Sciatic nerve (tissue), 2 donors: Measurements from ENCODE around the gene EXOC4. TPM values are rescaled to one million over a fixed set of nuclear protein-coding genes. Genes with fewer than 3 reads are reported as not detected.
"Not testable (repeated sequence)": the region's sequence is repeated elsewhere in the genome, so short reads cannot be mapped to it uniquely, and the experiment has no call there.

ENCODE experiments used
- ATAC-seq: fragments of 200-7000 bp; cut with Tn5 transposase; one replicate; pipeline ENCODE4 v1.9.1; 2020; ENCODE audit warnings: mild to moderate bottlenecking, moderate library complexity
- DNase-seq: peaks from one replicate; pipeline ENCODE4 v3.0.0-alpha.2; 2020; ENCODE audit warnings: low spot score
- intact Hi-C: fragments of 100-400 bp; cut with DNase I; formaldehyde crosslinking; loops from one replicate; pipeline ENCODE4 v1.14.2; 2022
- total RNA-seq: library from RNA; stranded (reverse); fragmentation: NEBNext Ultra II Directional; extraction: Animal tissue kit (Norgen Biotek cat#: 25700); gene quantifications from one replicate; pipeline ENCODE4 v1.2.1, GENCODE V29; 2021
- donor health status: DM: no; HTN: no; CAD: no.
- donor health status: DM: no; HTN: no; CAD: no.

EXOC4 gene
- total RNA-seq, 1 donor from 2014 or later, result 109 TPM

GRCh38 chr7:133619491-133619890 is 366.6 kb downstream of the EXOC4 start:
- DNase-seq, result no peak
- intact Hi-C loops, result no loop called here
- no peak for ATAC-seq

DNA sequence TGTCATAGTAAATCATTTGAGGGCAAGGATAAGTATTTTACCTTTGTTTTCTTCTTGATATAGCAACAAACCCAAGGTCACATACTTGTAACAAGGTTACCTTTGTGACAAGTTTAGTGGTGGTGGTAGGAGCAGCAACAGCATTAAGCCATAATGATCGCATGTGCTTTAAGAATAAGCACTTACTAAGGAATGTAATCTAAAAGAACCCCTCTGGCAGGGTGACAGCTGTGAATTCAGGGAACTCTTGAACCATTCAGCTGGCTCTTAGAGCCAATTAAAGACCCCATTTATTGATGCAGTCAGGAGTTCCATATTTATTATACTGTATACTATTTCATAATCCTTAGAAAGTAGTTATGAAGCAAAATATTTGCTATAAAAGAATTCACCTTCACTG is 370.8 kb downstream of the EXOC4 start:
- intact Hi-C loops, result no loop called here

DNA sequence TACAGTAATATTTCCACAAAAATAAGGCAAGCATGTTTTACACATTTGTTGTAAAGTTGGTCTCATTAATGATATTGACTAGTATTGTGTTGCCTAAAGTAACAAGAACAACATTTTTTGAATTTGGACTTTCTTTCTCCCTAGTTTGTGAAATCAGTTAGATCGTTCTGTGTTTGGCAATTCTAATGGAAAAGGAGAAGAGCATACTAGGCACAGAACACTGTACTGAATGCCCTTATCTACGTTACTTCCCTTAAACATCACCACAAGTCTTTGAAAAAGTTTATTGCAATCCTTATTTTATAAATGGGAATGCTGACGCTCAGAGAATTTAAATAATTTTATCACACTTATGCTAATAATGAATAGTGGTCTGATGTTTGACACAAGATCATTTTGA is 372.2 kb downstream of the EXOC4 start:
- DNase-seq, result no peak
- no peak for ATAC-seq
- intact Hi-C loops, result no loop called here

More for the DNA sequence above, 370.8 kb downstream of the EXOC4 start:
- DNase-seq (no peak), ATAC-seq (no peak)

DNA sequence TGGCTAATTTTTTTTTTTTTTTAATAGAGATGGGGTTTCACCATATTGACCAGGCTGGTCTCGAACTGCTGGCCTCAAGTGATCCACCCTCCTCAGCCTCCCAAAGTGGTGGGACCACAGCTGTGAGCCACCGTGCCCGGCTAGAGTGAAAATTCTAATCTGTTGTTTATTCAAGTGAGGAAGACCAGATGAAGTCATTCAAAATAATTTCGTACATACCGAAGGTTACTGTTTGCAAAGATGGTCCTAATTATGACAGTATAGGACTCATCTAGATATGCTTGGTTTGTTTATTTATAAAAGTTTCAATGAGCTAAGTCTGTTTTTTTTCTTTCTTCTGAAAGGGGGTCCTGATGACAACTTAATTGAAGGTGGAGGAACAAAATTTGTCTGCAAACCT is 376.8 kb downstream of the EXOC4 start:
- intact Hi-C loops, result no loop called here
- ATAC-seq, result no peak
- no peak for DNase-seq

DNA sequence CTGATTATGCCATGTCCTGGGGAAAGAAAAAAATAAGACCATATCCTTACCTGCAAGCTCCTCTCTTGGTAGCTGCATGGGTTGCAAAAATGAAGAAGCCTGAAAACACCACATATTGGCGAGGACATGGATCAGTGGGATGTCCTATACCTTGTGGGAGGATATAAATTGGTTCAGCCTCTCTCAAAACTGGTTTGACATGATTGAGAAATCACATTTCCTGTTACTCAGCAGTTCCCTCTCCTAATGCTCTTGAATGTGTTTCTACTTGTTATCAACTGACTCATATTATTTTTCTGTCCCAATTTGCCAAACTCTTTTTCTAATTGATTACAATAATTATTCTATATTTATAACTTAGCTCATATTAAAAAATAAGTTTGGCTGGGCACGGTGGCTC is 380.2 kb downstream of the EXOC4 start:
- DNase-seq (no peak), ATAC-seq (no peak)
- intact Hi-C loops, result no loop called here

DNA sequence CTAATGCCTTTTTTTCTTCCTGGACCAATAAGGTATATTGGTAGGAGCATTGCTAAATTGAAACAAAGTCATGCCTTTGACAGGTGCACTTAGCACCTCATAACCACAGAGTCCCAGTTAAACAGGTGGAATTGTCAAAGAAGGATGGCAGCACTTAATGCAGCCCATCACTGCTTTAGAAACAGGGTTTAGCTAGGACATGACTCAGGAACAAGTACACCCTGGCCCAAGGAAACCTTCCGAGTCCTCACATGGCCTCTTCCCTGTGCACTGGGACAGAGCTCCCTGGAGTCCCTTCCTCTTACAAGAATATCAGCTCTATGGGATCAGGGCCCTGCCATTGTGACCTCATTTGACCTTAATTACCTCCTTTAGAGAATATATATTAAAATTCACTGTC is 382.7 kb downstream of the EXOC4 start:
- intact Hi-C loops, result no loop called here
- ATAC-seq (no peak), DNase-seq (no peak)

DNA sequence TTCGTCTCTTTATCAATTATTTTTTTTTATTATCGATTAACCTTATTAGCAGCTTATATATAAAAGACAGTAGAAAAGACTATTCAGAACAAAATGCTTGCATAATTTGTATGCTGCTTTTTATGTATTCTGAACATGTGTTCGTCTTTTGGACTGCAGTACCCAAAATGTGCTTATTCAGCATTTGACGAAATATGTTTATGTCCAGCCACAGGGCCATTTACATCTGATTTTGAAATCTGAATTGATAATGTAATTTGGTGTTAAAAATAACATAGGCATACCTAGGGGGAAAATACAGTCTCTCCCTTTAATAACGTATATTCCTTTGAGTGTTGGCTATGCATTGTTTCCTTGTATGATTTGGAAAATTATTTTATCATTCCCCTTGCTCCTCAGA is 386.0 kb downstream of the EXOC4 start:
- no peak for DNase-seq
- intact Hi-C loops, result no loop called here
- ATAC-seq, result no peak

- intact Hi-C loops, result no loop called here
- ATAC-seq (no peak), DNase-seq (no peak)
These were observed 388.6 kb downstream of the EXOC4 start for GRCh38 chr7:133641436-133641835.

DNA sequence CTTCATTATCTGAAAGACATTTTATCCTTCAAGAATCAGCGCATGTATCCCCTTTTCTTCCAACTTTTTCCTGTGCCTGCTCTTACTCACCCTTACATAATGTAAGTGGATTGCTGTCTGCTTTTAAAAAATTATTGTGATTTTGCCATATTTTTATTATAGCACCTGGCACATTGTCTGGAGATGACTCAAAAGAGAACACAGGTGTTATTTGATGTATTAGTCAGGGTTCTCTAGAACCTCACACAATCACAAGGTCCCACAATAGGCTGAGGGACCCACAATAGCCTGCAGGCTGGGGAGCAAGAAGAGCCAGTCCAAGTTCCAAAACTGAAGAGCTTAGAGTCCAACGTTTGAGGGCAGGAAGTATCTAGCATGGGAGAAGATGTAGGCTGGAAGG is 390.0 kb downstream of the EXOC4 start:
- no peak for ATAC-seq
- intact Hi-C loops, result no loop called here
- DNase-seq, result no peak

- ATAC-seq, DNase-seq, intact Hi-C loops: not testable (repeated sequence)
These were observed 390.8 kb downstream of the EXOC4 start for GRCh38 chr7:133643652-133644051.

GRCh38 chr7:133645884-133646391 is 393.1 kb downstream of the EXOC4 start:
- ATAC-seq (no peak), DNase-seq (no peak)
- intact Hi-C loops, result no loop called here

DNA sequence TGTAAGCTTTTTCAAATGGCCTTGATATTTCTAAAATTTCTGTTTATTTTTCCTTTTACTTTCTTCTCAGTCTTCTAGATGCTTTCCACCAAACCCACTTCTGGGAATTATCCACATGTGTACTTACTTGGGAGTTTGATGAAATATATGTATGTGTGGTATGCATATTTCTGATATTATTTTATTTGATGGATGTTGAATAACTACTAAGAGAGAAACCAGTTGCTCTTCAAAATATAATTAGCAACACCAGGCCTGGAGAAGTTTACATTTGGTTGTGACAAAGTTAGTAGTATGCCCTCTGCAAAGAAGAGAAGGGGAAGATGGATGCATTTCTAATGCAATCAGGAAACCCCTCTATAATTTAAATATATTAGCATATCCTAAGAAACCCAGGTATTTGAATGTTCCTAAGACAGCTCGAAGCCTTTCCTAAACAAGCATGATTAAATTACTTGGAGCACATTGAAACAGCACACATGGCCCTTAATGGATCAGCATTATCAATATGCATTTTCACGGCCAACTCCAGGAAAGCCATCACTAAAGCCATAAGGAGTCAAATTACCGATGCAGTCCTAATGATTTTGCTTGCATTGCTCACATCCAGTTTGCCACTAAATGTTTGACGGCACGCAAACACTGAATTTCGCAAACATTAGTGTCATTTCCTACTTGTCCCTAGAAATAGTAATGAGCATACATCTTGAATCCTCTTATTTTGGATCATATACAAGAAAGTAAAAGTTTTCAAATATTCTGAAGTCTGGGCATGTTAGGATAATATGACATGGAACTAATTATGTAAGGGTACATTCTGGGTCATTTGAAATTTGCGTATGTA is 393.8 kb downstream of the EXOC4 start:
- intact Hi-C loops, result no loop called here
- DNase-seq, result no peak
- ATAC-seq, result no peak

DNA sequence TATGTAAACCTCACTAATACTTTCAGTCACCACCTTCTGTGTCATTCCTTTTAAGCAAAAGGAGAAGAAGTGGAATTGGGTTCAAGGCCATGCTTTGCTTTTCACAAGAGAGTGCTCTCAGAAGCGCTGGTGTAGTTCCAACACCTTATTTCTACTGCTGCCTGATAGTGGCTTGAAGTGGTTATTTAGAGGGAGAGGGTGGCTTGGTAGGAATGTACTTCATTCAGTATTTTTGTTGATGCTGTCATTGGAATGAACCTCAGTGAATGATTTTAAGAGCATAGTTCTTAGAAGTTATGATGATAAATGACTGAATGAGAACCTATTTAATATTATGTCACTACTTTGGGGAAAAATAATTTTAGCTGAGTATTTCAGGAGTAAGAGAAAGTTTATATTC is 396.7 kb downstream of the EXOC4 start:
- DNase-seq (no peak), ATAC-seq (no peak)
- intact Hi-C loops, result no loop called here

DNA sequence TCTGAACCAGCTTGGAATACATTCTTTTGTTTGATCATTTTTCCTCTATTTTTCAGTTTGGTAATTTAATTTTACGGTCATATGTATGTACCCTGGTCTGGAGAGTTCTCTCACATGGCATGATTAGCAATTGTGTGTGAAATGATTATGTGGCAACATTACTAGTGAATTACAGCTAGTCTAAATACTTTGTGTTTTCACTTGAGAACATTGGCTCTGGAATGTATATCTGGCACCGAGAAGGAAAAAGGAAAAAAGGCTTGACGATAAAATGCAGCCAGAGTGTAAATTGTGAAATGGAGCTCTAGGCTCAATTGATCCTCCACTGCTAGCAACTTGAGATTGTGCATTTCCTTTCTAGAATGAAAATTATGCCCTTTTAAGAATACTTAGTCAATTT is 397.2 kb downstream of the EXOC4 start:
- no peak for ATAC-seq
- DNase-seq, result no peak
- intact Hi-C loops, result no loop called here

- intact Hi-C loops, result no loop called here
- DNase-seq (no peak), ATAC-seq (no peak)
These were observed 397.8 kb downstream of the EXOC4 start for GRCh38 chr7:133650487-133651300.

GRCh38 chr7:133652547-133652946 is 399.7 kb downstream of the EXOC4 start:
- intact Hi-C loops, result no loop called here
- DNase-seq (no peak), ATAC-seq (no peak)

GRCh38 chr7:133654547-133654946 is 401.7 kb downstream of the EXOC4 start:
- DNase-seq (no peak), ATAC-seq (no peak)
- intact Hi-C loops, result no loop called here

DNA sequence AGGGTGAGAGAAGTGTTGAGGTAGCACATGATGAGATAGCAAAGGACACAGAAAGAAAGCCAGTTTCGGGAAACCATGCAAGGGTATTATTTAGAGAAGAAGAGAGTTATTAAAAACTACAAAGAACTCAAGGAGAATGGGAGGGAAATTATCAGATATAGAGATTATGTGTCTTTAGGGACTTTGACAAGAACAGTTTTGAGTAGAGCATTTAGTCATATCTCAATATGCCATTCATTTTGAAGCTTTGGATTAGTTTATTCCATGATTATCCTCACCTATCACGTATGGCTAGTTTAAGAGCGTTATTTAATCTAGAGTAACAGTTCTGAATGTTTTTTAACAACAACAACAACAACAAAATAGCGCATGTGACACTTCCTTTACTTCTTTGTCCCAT is 409.4 kb downstream of the EXOC4 start:
- ATAC-seq, result no peak
- DNase-seq, result no peak
- intact Hi-C loops, result no loop called here

GRCh38 chr7:133662830-133663229 is 410.0 kb downstream of the EXOC4 start:
- no peak for DNase-seq
- intact Hi-C loops, result no loop called here
- no peak for ATAC-seq

- no peak for ATAC-seq
- intact Hi-C loops, result no loop called here
- no peak for DNase-seq
These were observed 411.6 kb downstream of the EXOC4 start for GRCh38 chr7:133664528-133664927.
